ENCODE measurements around the gene APBA2. TPM values are rescaled to one million over a fixed set of nuclear protein-coding genes. Genes with fewer than 3 reads are reported as not detected.

APBA2 gene
- total RNA-seq, 1 experiment from 2014 or later = 11.2 TPM

- ChIA-PET CTCF (interaction anchor here (1.1 kb wide), 1 partner anchor 55 kb away, joined by 3 read pairs; no protein-coding TSS in a partner anchor), POLR2A (no interaction called here)
- Mint-ChIP-seq H3K27ac (no peak overlapping the region), H3K4me1 (peaks cover 31% of the 10 kb centered on the region), H3K27me3 (ENCODE audit: low read depth) (no peaks in the 10 kb centered on the region), H3K9me3 (peaks cover 28% of the 10 kb centered on the region), H3K36me3 (0 out of 2 replicates have a peak, but pooled peaks cover 11% of the 10 kb centered on the region), H3K4me3 (no peak overlapping the region)
- peak; percentile 10; the same call in 1 of the 2 replicates for TF ChIP-seq ZNF423 (CRISPR knock-in tag; IDR thresholded peaks at IDR 0.05)
- no peak for TF ChIP-seq MXD4 (CRISPR knock-in tag; IDR thresholded peaks at IDR 0.05; ENCODE audit: borderline replicate concordance)
- TF ChIP-seq ZNF121 (CRISPR knock-in tag; IDR thresholded peaks at IDR 0.05) = no peak
- TF ChIP-seq ZNF263 (CRISPR knock-in tag; IDR thresholded peaks at IDR 0.05; ENCODE audit: low read depth) = no peak
- TF ChIP-seq SOX15 (CRISPR knock-in tag; IDR thresholded peaks at IDR 0.05) = no peak
- no peak for TF ChIP-seq FOXK1 (CRISPR knock-in tag; IDR thresholded peaks at IDR 0.05)
- ATAC-seq (no peak), DNase-seq (ENCODE audit: low spot score) (no peak)
These were observed 149.8 kb downstream of the APBA2 start for GRCh38 chr15:29035336-29036285.

GRCh38 chr15:29037997-29038705 is 152.4 kb downstream of the APBA2 start:
- H3K27ac Mint-ChIP-seq = no peak overlapping the region
- H3K4me3 Mint-ChIP-seq = no peak overlapping the region
- ChIA-PET POLR2A (no interaction called here), CTCF (interaction anchor here (1.7 to 2.7 kb wide), 3 partner anchors 52 to 77 kb away, joined by 4 to 13 read pairs (median 5); no protein-coding TSS in a partner anchor)
- H3K36me3 Mint-ChIP-seq = 0 out of 2 replicates have a peak, but pooled peaks cover 3% of the 10 kb centered on the region
- ATAC-seq (no peak), DNase-seq (ENCODE audit: low spot score) (no peak)
- H3K27me3 Mint-ChIP-seq (ENCODE audit: low read depth) = no peaks in the 10 kb centered on the region
- H3K4me1 Mint-ChIP-seq = peaks cover 33% of the 10 kb centered on the region
- peaks cover 13% of the 10 kb centered on the region for H3K9me3 Mint-ChIP-seq
- no peak for TF ChIP-seq ZMAT4 (CRISPR knock-in tag; IDR thresholded peaks at IDR 0.05)
- TF ChIP-seq ZNF121 (CRISPR knock-in tag; IDR thresholded peaks at IDR 0.05) = no peak
- no peak for TF ChIP-seq HMGA2 (CRISPR knock-in tag; IDR thresholded peaks at IDR 0.05)
- no peak for TF ChIP-seq E2F1 (CRISPR knock-in tag; IDR thresholded peaks at IDR 0.05)
- TF ChIP-seq CREM (CRISPR knock-in tag; IDR thresholded peaks at IDR 0.05) = no peak
- no peak for TF ChIP-seq SOX15 (CRISPR knock-in tag; IDR thresholded peaks at IDR 0.05)
- TF ChIP-seq ETV6 (CRISPR knock-in tag; IDR thresholded peaks at IDR 0.05) = no peak
- TF ChIP-seq RORB (CRISPR knock-in tag; IDR thresholded peaks at IDR 0.05) = no peak
- no peak for TF ChIP-seq E2F4 (CRISPR knock-in tag; IDR thresholded peaks at IDR 0.05; ENCODE audit: borderline replicate concordance, low read depth)

GRCh38 chr15:29039466-29040369 is 153.9 kb downstream of the APBA2 start:
- Mint-ChIP-seq H3K27ac (peak overlapping the region; percentile 81), H3K27me3 (ENCODE audit: low read depth) (no peaks in the 10 kb centered on the region), H3K36me3 (no peaks in the 10 kb centered on the region), H3K4me3 (no peak overlapping the region), H3K9me3 (peaks cover 5% of the 10 kb centered on the region), H3K4me1 (peaks cover 32% of the 10 kb centered on the region)
- TF ChIP-seq FOXJ3 (CRISPR knock-in tag; IDR thresholded peaks at IDR 0.05; ENCODE audit: borderline replicate concordance) (no peak), GTF2I (CRISPR knock-in tag; conservative IDR thresholded peaks at IDR 0.05) (no peak), MYBL2 (CRISPR knock-in tag; IDR thresholded peaks at IDR 0.05) (no peak), ARID4B (CRISPR knock-in tag; IDR thresholded peaks at IDR 0.05; ENCODE audit: borderline replicate concordance) (no peak)
- POLR2A ChIA-PET = no interaction called here
- DNase-seq (ENCODE audit: low spot score) (no peak), ATAC-seq (peak; percentile 56)
- CTCF ChIA-PET = interaction anchor here (1.0 to 2.7 kb wide), 3 partner anchors 50 to 940 kb away, joined by 3 to 13 read pairs (median 8); partner anchors contain the start of gene OCA2
